ENCODE measurements around the gene ARID1B.
A peak's percentile ranks its signal among the peaks of the same experiment; 100 is the strongest.
"Not testable (repeated sequence)": the region's sequence is repeated elsewhere in the genome, so short reads cannot be mapped to it uniquely, and the experiment has no call there.

The ARID1B gene

GRCh38 chr6:157143890-157144798 lies 367.0 kb downstream of the ARID1B start:
- H3K27ac ChIP-seq = peak overlapping the region; percentile 57
- TF ChIP-seq, protein P1, sequence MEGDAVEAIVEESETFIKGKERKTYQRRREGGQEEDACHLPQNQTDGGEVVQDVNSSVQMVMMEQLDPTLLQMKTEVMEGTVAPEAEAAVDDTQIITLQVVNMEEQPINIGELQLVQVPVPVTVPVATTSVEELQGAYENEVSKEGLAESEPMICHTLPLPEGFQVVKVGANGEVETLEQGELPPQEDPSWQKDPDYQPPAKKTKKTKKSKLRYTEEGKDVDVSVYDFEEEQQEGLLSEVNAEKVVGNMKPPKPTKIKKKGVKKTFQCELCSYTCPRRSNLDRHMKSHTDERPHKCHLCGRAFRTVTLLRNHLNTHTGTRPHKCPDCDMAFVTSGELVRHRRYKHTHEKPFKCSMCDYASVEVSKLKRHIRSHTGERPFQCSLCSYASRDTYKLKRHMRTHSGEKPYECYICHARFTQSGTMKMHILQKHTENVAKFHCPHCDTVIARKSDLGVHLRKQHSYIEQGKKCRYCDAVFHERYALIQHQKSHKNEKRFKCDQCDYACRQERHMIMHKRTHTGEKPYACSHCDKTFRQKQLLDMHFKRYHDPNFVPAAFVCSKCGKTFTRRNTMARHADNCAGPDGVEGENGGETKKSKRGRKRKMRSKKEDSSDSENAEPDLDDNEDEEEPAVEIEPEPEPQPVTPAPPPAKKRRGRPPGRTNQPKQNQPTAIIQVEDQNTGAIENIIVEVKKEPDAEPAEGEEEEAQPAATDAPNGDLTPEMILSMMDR (conservative IDR thresholded peaks at IDR 0.05) = no peak
- TF ChIP-seq ZFX (IDR thresholded peaks at IDR 0.05) = no peak

DNA sequence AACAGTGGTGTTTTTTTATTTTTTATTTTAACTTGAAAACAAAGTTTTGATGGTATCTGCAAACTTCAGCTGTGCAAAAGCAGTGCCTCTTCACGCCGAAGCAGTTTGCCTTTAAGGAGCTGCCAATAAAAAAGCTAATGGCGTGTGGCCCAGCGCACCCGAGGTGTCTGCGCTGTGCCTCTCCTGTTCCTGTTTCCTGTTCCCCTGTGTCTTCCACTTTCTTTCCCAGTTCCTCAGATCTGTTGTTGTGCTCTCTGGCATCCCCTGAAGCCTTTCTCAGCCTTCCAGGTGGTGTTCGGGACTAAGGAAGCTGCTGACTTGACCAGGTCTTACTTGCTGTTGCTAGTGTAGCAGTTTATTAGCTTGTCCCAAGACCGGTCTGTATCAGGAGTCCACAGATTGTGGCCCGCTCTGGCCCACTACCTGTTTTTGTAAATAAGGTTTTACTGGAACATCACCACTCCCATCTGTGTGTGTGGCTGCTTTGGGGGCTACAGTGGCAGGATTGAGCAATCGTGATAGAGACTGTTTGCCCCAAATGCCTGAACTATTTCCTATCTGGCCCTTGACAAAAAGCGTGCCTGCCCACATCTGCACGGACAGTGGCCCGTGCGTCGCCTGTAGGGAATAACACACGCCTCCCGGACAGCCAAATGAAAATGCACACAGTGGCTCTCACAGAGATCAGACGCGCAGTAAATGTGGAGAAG lies 367.8 kb downstream of the ARID1B start:
- H3K27ac ChIP-seq = peak overlapping the region; percentile 57
- TF ChIP-seq ZFX (IDR thresholded peaks at IDR 0.05) = no peak
- TF ChIP-seq, protein P1 (conservative IDR thresholded peaks at IDR 0.05) = no peak

DNA sequence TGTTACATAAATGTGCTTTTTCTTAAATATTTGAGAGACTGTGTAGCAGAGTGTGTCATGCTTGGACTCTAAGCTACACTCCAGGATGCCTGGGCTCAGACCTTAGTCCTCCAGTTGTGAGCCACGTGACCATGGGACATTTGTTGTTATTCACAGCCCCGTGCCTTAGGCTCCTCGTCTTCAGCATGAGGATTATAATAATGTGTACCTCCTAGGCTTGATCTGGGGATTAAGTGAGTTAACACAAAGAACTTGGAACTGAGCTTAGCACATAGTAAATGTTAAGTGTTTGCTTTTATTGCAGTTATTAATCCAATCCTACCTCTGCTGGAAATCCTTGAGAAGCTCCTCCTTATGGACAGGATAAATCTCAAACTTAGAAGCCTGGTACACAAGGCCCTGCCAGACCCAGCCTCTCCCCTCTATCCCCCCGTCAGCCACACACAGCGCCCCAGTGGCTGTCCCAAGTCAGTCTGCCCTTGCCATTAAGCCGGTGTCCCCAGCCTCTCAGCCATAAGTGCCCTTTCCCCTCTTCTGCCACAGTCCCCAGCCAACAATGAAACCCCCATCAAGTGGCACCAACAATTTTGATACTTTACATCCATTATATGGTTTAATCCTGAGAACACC lies 368.6 kb downstream of the ARID1B start:
- H3K27ac ChIP-seq = no peak overlapping the region
- TF ChIP-seq, protein P1 (conservative IDR thresholded peaks at IDR 0.05) = no peak
- no peak for TF ChIP-seq ZFX (IDR thresholded peaks at IDR 0.05)

DNA sequence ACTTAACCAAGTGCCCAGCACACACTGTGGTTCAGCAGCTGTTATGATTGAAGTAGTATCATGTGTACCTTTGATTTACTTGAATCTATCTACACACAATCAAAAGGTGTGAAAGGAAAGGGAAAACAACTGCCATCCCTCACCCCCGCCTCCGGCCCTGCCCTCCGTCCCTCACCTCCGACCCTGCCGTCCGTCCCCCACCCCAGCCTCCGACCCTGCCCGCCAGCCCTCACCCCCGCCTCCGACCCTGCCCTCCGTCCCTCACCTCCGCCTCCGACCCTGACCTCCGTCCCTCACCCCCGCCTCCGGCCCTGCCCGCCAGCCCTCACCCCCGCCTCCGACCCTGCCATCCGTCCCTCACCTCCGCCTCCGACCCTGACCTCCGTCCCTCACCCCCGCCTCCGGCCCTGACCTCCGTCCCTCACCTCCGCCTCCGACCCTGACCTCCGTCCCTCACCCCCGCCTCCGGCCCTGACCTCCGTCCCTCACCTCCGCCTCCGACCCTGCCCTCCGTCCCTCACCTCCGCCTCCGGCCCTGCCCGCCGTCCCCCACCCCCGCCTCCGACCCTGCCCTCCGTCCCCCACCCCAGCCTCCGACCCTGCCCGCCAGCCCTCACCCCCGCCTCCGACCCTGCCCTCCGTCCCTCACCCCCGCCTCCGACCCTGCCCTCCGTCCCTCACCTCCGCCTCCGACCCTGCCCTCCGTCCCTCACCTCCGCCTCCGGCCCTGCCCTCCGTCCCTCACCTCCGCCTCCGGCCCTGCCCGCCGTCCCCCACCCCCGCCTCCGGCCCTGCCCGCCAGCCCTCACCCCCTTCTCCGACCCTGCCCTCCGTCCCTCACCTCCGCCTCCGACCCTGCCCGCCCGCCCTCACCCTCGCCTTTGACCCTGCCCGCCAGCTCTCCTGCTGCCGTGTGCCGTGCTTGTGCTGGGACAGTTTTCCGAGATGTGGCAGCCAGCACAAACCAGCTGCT lies 370.2 kb downstream of the ARID1B start:
- not testable (repeated sequence) for H3K27ac ChIP-seq

DNA sequence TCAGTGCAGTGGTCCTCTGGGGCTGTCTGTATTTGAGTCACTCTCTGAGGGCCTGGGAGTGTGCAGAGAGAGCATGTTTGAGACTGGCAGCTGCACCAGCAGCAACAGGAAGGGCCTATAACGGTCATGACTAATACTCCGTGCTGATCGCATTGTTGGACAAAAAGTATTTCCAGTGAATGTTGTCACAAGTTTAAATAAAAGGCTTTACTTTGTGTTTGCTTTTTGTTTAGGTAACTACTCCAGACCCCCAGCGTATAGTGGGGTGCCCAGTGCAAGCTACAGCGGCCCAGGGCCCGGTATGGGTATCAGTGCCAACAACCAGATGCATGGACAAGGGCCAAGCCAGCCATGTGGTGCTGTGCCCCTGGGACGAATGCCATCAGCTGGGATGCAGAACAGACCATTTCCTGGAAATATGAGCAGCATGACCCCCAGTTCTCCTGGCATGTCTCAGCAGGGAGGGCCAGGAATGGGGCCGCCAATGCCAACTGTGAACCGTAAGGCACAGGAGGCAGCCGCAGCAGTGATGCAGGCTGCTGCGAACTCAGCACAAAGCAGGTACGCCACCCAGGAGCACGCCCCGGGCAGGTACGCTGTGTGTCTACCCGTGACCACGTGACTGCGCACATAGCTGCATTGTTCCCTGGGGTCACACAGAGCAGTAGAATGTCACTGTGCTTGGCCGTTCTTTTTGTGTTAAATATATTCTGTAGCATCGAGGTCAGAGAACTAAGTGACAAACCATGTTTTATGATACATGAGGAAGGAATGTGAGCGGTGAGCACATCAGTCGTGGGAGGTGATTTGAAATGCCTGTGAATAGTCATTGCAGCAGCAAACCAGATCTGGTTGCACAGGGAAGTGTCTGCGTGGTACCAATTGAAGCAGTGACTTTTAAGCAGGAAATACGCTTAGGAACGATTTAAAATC lies 371.5 kb downstream of the ARID1B start:
- H3K27ac ChIP-seq = no peak overlapping the region
- TF ChIP-seq ZFX (IDR thresholded peaks at IDR 0.05) = no peak
- TF ChIP-seq, protein P1 (conservative IDR thresholded peaks at IDR 0.05) = no peak

- H3K27ac ChIP-seq = no peak overlapping the region
- TF ChIP-seq, protein P1 (conservative IDR thresholded peaks at IDR 0.05) = no peak
Measured at GRCh38 chr6:157150076-157150475, 372.9 kb downstream of the ARID1B start.
